Mesothelial cell of epicardium (in vitro differentiated cells): ENCODE results near the gene DENND5A. TPM values are rescaled to one million over a fixed set of nuclear protein-coding genes. Genes with fewer than 3 reads are reported as not detected.

Experiments used
- DNase-seq, 2 experiments: peaks; one replicate each; pipeline ENCODE4 v3.0.0; 2021; ENCODE audit warnings: low spot score in 2 of 2; ENCODE audit not compliant: unreplicated experiment in 2 of 2
- H3K27ac Mint-ChIP-seq: 2 replicates; pipeline ENCODE4 v1.8.0; 2021; ENCODE audit warnings: mixed read lengths
- H3K27me3 Mint-ChIP-seq: 2 replicates; pipeline ENCODE4 v1.8.0; 2021; ENCODE audit warnings: low read depth, mixed read lengths
- H3K36me3 Mint-ChIP-seq: 2 replicates; pipeline ENCODE4 v1.8.0; 2021; ENCODE audit warnings: mixed read lengths
- H3K4me1 Mint-ChIP-seq: 2 replicates; pipeline ENCODE4 v1.8.0; 2021; ENCODE audit warnings: mixed read lengths
- H3K4me3 Mint-ChIP-seq: 2 replicates; pipeline ENCODE4 v1.8.0; 2021; ENCODE audit warnings: mild to moderate bottlenecking, moderate library complexity, mixed read lengths
- H3K9me3 Mint-ChIP-seq: 2 replicates; pipeline ENCODE4 v1.8.0; 2021; ENCODE audit warnings: mixed read lengths
- CTCF ChIP-seq: fragments of 200-600 bp; sonication (generic); IDR thresholded peaks from one replicate; pipeline ENCODE4 v1.5.0; 2021; ENCODE audit warnings: antibody characterized with exemption; ENCODE audit not compliant: unreplicated experiment
- total RNA-seq: library from RNA; stranded (reverse); gene quantifications from 3 replicates; pipeline ENCODE4 v1.2.1, GENCODE V29; 2021

DENND5A gene
- total RNA-seq, 1 donor from 2014 or later = 85.5 TPM

GRCh38 chr11:9120664-9121468 lies 144.3 kb downstream of the DENND5A start:
- no peak for TF ChIP-seq CTCF
- no peaks in the 10 kb centered on the region for H3K4me1 Mint-ChIP-seq
- H3K27me3 Mint-ChIP-seq = no peaks in the 10 kb centered on the region
- peaks cover 10% of the 10 kb centered on the region for H3K9me3 Mint-ChIP-seq
- H3K4me3 Mint-ChIP-seq = no peak overlapping the region
- DNase-seq = no peak
- peaks cover 5% of the 10 kb centered on the region for H3K36me3 Mint-ChIP-seq
- no peak overlapping the region for H3K27ac Mint-ChIP-seq

GRCh38 chr11:9118277-9118676 lies 146.9 kb downstream of the DENND5A start:
- Mint-ChIP-seq H3K4me1 (no peaks in the 10 kb centered on the region), H3K27ac (no peak overlapping the region), H3K4me3 (no peak overlapping the region), H3K27me3 (no peaks in the 10 kb centered on the region), H3K36me3 (peaks cover 16% of the 10 kb centered on the region), H3K9me3 (peaks cover 18% of the 10 kb centered on the region)
- no peak for DNase-seq
- no peak for TF ChIP-seq CTCF

- Mint-ChIP-seq H3K4me1 (peaks cover 5% of the 10 kb centered on the region), H3K27ac (no peak overlapping the region), H3K9me3 (peaks cover 32% of the 10 kb centered on the region), H3K4me3 (no peak overlapping the region), H3K36me3 (peaks cover 31% of the 10 kb centered on the region), H3K27me3 (no peaks in the 10 kb centered on the region)
- TF ChIP-seq CTCF = no peak
- no peak for DNase-seq
Measured at GRCh38 chr11:9112075-9112474, 153.1 kb downstream of the DENND5A start.

DNA sequence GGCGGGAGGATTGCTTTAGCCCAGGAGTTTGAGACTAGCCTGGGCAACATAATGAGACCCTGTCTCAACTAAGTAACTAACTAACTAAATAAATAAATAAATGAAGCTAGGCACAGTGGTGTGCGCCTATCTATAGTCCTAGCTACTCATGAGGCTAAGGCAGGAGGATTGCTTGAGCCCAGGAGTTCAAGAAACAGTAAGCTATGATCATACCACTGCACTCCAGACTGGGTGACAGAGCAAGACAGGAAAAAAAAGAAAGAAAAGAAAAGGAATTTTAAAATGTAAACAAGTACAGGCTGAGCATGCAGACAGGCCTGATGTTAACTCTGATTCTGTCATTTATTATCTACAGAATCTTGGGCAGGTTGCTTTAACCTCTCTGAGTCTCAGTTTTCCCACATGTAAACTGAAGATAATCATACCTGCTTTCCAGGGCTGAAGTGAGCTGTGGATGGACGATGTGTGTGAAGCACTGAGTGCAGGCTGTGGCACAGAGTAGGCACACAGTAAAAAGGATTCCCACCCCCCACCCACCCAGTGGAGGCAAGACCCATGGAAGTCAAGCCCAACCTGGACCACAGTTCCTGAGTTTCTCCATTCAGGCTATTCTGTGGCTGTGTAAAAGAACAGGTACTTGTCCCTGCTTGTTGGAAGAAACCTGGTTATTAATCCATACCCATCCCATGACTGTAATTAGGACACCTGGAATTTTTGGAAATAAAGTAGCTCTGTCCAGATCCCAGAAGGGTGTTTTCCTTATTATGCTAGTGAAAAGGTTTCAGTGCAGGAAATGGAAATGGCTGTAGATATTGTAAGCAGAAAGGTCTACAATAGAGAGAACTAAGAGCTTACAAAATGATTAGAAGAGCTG lies 155.1 kb downstream of the DENND5A start:
- Mint-ChIP-seq H3K27ac (no peak overlapping the region), H3K4me1 (peaks cover 5% of the 10 kb centered on the region), H3K27me3 (no peaks in the 10 kb centered on the region), H3K36me3 (peaks cover 29% of the 10 kb centered on the region), H3K9me3 (peaks cover 32% of the 10 kb centered on the region), H3K4me3 (no peak overlapping the region)
- no peak for DNase-seq
- TF ChIP-seq CTCF = no peak

- Mint-ChIP-seq H3K4me1 (peaks cover 6% of the 10 kb centered on the region), H3K27ac (no peak overlapping the region), H3K4me3 (no peak overlapping the region), H3K36me3 (no peaks in the 10 kb centered on the region), H3K9me3 (no peaks in the 10 kb centered on the region), H3K27me3 (no peaks in the 10 kb centered on the region)
- DNase-seq = no peak
- no peak for TF ChIP-seq CTCF
Measured at GRCh38 chr11:9104580-9104979, 160.6 kb downstream of the DENND5A start.
